ENCODE data around the gene PNPLA8.

DNA sequence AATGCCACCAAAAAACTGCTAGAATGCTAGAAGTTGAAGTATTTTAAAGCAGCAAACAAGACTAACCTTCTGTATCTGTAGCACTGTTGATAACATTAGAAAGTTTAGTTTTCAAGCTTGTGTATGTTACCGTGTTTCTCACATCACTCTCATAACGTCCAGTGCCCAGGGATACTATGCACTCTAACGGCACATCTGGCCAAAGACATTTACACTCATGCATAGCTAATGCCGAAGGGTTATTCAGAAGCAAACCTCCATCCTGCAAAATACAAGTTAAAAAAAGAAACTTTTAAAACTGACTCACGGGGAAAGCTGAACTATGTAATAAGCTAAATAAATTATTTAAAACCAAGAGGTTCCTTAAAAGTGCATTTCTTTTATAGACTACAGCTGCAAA lies 46.8 kb downstream of the PNPLA8 start:
- TF ChIP-seq POLR2A (IDR thresholded peaks at IDR 0.05), result no peak
- TF ChIP-seq, protein P1, sequence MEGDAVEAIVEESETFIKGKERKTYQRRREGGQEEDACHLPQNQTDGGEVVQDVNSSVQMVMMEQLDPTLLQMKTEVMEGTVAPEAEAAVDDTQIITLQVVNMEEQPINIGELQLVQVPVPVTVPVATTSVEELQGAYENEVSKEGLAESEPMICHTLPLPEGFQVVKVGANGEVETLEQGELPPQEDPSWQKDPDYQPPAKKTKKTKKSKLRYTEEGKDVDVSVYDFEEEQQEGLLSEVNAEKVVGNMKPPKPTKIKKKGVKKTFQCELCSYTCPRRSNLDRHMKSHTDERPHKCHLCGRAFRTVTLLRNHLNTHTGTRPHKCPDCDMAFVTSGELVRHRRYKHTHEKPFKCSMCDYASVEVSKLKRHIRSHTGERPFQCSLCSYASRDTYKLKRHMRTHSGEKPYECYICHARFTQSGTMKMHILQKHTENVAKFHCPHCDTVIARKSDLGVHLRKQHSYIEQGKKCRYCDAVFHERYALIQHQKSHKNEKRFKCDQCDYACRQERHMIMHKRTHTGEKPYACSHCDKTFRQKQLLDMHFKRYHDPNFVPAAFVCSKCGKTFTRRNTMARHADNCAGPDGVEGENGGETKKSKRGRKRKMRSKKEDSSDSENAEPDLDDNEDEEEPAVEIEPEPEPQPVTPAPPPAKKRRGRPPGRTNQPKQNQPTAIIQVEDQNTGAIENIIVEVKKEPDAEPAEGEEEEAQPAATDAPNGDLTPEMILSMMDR (IDR thresholded peaks at IDR 0.05 in 4 of 5, conservative IDR thresholded peaks at IDR 0.05 in 1 of 5), result no peak
